Measurements from ENCODE around the gene NRXN3. TPM values are rescaled to one million over a fixed set of nuclear protein-coding genes. Genes with fewer than 3 reads are reported as not detected.

The NRXN3 gene
- total RNA-seq = 0.60 TPM

DNA sequence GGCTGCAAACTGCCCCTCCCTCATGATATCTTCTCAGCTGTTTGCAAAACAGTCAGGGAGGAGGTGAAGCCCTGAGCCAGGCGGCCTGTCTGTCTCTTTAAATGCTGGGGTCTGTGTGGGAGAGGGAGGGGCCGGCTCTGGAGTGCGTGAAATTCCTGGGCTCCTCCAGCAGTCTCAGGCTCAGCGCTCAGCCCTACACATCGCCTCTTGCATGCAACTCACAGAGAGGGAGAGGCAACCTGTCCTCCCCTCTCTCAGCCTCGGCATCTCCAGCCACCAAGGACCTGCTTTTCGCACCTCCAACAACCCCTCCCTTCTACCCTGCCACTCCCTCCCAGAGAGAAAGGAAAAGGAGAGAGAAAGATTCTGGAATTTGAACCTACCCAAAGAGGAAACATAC lies at the start of gene NRXN3:
Gene NRXN3, plus strand, starts transcription at position 171 of the 400 bp plus-strand sequence. CDS start 72,721 bp downstream, outside the sequence.
- ATAC-seq = no peak

DNA sequence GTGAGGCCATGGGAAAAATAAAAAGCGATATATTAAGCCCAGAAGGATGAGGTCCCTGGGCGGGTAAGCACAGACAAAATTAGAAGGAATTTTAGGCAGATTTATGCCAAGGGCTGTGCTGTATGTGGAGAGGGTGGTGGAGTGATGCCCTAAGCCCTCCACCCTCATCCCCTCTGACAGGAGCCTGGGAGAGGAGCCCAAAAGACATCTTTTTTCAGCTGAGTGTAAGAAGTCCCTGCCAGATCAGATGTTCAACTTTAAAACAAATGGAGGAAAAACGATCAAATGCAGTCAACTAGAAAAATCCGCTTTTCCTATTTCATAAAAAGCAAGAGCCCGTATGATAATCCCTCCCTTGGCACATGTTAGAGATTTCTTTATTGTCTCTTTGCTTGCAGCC lies 47.7 kb upstream of the NRXN3 start:
- ATAC-seq = no peak

DNA sequence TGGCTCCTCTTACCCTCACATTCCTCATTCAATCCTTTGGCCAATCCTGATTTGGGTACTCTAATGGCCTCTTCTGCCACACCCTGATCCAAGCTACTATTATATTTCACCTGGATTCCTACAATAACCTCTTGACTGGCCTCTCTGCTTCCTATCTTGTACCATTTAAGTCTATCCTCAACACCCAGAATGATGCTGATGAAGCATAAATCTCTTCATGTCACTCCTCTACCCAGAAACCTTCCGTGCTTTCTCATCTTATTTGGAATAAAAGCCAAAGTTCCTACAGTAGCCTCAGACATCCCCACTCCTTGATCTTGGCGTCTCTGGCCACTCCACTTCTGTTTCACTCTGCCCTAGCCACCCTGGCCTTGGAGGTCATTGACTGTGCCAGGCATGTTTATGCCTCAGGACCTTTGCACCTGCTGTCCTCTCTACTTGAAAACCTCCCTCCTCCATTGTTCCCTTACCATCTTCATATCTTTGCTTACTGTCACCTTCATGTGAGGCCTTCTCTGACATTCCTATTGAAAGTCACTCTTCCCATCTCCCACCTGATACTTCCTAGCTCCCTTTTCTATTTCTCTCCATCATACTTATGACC lies 46.4 kb upstream of the NRXN3 start:
- no peak for ATAC-seq

DNA sequence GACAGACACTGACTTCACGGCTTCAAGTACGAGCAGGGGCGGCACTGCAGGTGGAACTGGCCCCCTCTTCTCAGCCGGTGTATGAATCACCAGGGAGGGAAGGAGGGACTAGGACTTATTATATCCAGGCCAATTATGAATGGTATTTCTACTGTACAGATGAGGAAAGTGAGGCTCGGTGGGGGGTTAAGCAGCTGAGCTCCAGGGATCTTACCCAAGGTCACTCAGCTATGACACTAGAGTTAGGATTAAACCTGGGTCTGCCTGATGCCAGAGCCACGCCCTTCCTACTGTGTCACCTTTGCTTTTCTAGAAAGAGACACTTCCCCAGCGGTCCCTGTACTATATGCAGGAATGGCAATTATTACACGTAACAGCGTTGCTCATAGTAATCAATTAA lies 42.2 kb upstream of the NRXN3 start:
- no peak for ATAC-seq

DNA sequence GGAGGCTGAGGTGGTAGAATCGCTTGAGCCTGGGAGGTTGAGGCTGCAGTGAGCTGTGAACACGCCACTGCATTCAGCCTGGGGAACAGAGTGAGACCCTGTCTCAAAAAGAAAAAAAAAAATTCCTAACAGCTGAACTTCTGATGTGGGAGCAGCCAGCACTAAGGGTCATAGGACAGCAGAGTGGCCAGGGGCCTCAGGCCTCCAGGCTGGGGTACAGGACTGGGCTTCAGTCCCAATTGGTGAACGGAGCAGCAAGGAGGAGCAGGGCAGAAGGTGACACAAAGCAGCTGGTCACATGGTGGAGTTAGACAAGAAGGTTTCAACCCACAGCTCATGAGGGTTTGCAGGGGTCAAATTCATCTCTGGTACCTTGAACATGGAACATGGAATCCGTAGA lies 40.8 kb upstream of the NRXN3 start:
- no peak for ATAC-seq

DNA sequence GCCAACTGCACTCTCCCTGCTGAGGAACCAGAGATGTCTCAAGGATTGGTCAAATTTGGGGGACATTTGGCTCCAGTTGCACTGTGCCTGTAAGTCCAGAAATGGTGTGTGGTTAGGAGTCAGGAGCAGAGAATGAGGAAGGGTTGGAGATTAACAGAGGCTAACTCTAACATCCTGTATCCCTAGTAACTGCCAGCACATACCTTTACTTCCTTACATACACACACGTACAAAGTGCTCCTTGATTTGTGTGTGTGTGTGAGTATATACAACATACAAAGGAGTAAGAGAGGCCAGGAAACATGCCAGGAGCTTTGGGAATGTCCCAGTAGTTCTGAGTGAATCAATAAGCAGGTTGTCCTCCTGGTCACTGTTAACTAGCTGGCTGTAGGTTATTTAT lies 39.8 kb upstream of the NRXN3 start:
- ATAC-seq = no peak

DNA sequence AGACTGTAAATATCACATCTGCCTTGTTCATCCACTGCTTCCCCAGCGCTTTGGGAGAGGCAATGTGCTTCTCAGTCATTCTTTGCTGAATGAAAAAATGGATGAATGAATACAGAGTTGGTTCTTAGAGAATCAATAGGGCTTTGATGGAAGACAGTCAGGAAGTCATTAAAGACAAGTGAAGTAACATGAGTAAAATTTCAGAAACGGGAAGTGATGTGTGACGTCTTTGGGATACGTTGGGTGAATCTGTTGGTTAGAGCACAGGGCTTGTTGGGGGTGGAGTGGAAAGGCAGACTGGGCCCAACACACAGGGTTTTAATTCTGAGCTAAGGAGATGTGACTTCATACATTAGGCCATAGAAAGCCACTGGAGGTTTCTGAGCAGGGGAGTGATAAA lies 39.0 kb upstream of the NRXN3 start:
- ATAC-seq = no peak

DNA sequence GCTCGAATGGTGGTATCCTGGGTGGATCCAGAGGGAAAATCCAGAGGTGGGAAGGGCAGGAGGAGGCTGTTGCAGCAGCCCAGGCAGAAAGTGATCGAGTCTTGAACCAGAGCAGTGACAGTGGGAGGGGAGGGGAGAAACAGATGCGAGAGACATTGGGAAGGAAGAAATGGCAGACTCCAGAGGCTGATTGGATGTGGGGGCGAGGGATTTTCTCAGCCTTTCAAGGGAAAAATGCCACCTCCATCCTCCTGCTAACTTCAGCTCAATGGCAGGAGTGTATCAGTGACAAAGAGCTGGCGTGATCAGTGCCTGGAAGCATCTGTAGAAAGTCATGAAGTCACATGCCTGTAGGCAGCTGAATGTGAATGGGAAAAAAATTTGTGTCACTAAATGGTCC lies 38.6 kb upstream of the NRXN3 start:
- ATAC-seq = no peak

DNA sequence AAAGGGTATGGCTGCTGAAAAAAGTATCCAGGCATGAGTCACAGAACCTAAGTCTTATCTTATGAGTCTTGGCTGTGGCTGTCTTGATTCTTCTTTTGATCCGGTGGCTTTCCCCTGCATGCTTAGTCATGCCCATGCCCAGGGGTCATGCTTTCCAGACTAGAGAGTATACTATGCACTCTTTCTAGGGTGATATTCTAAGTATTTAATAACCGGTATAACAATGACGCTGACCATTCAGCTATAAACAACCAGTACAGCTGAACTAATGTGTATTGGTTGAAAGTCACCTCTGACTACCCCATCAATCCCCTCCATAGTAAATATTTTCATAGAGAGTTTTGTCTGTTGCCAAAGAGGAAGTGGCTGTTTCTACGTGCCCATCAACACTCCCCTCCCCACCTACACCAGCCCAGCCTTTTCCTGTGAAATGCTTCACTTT lies 34.7 kb upstream of the NRXN3 start:
- no peak for ATAC-seq

DNA sequence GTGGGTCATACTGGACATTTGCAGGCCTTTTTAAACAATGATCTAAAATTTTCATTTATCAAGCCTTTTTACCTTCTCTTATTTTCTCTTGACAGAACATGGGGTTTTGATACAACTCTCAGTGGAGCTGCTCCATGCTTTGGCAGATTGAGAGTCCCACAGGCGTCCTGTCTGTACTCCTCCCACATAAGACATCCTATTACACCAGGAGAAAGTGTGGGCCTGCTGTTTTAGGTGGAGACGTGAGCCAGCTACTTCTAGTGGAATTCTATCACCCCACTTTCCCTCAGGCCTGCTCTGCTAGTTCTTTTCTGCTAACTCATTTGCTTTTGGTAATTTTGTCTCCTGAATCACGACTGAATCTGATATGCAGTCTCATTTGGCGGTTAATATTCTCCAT lies 33.5 kb upstream of the NRXN3 start:
- no peak for ATAC-seq

DNA sequence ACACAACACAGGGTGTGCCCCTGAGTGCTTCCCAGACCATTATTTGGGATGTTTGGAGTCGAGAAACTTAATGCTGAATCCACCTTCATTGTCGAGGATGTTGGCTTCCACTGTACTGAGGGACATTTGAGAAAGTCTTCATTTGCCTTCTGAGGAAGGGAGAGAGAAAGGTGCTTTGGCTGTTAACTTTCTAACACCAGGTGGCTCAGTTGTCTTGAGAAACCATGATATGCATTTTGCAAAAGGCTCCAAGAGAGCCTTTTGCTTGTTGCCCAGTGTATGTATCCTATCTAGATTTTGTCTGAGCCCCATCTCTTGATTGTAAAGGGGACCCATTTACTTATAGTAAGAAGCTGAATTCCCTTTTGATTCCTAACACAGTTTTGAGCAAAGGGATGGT lies 28.6 kb upstream of the NRXN3 start:
- no peak for ATAC-seq

DNA sequence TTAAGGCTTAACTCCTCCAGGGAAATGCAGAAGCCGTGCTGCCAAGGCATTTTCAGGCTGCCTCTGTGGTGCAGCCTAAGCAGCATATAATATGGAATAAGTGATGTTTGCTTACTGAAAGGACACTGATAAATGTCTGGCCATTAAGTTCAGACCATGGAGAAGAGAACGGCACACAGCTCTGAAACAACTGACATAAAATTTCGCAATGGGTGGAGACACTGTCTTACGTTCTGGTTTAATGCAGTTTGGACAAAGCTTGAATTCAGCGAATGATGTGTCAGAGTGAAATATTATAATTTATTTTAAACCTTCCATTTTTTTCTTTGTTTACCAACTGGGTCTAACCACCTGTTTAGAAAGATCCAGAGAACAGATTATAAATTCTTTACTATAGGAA lies 27.2 kb upstream of the NRXN3 start:
- no peak for ATAC-seq

DNA sequence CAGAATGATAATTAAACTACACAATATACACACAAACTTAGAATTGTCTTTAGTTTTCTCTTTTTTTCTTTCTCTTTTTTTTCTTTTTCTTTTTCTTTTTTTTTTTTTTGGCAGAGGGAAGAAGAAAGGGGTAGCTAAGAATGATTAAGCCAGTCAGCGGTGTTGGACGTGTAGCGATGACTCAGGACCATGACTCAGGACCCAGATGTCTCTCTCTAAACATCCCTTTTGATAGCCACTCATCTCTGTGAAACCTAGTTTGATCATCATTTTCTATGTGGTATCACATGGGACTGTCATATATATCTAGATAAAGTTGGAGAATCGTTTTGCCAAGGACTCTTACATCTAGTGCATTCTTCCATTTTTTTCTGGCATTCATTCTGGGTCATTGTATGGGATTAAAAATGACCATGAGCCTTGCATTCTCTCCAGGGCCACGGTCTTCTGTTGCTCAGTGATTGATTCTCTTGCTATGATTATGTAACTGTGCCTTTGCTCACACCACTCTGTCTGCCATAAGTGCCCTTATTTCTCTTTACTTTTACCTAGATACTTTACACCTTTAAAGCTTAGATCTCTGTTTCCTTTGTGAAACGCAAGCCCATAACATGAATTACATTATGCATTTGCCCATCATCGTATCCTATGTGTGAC lies 26.6 kb upstream of the NRXN3 start:
- ATAC-seq = no peak

DNA sequence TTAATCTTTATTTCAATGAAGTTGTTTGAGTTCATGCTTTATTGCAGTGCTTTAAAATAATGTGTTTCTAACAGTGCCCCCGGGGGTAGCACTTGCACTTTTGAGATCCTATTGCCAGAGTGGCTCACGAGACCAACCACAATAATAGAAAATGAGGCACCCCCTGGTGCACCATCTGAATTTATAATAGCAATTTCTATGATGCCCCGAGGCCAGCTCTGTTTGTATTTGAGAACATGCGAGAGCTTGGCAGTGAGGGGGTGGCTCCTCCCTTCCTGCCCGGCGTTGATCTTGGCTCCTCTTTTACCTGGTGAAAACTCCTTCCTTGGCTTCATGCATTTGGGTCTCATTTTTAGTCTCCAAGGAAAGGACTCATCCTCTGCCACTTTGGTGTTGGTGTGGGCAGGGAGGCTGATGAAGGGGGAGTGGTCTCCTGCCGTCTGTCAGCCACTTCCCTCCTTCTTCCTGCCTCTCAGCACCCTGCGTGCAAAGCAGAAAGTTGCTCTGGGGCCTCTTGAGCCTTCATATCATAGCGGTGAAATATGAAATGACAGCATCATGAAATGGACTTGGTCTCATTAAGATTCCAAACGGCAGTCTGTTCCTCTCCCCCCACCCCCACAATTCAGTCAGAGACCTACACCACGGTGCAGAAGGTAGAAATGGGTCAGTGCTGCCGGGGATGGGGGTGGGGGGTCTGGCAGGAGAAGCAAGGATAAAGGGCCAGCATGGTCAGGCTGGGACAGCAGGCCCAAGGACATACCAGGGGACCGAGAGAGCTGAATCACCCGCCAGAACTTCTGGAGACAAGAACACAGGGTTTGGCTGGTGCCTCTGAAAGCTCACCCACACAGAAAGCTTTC lies 17.7 kb upstream of the NRXN3 start:
- ATAC-seq = no peak

DNA sequence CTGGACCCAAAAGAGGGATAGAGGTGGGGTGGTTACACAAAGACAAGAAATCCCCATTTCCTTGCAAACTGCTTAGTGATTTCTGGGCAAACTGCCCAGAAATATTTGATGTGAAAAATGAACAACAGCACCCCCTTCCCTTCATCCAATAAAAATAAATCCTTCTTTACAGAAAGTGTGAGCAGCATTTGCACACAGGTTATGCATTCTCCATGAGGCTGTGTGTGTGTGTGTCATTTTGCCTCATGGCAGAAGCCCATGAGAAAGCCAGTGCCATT lies 17.2 kb upstream of the NRXN3 start:
- no peak for ATAC-seq

DNA sequence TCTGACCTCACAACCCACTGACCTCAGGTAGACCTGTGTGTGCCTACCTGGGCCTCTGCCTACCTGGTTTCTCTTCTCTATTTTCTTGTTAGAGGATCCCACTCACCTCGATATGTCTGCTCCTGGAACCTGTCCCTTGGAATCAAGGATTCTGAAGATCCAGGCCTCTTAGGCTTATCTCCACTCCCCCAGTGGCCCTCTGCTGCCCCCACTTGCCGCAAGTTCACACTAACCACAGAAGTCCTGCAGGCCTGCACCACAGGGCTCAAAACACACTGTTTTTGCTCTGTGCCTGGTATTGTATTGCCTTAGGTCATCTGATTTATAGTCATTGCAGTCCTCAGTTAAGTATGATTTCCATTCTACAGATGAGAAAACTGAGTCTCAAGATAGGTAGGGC lies 15.3 kb upstream of the NRXN3 start:
- no peak for ATAC-seq

DNA sequence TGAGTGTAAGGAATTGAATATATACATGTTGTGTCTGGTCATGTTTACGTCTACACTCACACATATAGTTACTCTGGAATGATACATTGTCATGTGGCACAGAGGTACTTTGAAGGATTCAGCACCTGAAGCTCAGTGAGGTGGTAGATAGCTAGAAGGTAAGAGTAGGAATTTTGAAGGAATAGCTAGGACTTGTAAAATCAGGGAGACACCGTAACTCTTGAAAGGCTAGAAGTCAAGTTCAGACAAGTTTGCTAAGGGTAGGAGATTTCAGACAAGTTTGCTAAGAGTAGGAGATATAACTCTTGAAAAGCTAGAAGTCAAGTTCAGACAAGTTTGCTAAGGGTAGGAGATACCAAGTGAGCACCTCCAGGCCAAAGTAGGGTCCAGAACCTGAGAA lies 14.0 kb upstream of the NRXN3 start:
- no peak for ATAC-seq

DNA sequence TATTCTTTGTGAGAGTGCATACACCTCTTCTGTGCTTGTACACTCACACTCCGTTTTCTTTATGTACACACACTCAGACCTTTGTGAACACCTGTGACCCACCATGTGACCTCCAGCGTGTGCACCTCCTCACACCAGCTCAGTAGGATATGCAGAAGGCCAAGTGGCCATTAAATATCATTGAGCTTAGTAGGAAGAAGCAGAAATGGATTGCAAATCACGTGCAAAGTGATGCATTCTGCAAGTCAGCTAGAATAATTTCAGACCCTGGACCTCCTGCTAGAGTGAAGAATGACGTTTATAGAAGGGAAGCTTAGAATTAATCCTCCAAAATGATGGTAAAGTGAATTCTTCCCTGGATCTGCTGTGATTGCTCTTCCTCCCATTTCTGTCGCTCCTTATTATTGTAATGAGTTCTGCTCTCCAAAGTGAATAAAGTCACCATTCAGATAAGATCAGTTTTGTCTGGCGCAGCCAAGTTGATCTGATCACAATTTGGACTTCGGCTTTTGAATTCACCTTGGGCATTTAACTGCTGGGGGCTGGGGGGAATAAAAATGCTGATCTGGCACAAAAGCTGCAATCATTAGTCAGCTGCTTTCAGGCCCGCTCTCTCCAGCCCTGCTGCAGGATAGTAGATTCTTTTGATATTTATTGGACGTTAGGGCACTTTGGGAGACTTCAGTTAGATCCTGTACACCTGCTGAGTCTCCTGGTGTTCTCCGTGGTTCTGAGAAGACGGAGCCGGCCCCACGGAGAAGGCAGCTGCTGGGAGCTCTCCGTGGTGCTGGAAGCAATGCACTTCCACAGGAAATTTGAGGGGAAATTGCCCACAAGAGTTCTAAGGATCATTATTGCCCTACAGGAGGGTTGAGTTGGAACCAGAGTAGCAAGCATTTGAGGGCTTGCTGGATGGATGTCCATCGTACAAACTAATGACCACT lies 12.4 kb upstream of the NRXN3 start:
- ATAC-seq = no peak

DNA sequence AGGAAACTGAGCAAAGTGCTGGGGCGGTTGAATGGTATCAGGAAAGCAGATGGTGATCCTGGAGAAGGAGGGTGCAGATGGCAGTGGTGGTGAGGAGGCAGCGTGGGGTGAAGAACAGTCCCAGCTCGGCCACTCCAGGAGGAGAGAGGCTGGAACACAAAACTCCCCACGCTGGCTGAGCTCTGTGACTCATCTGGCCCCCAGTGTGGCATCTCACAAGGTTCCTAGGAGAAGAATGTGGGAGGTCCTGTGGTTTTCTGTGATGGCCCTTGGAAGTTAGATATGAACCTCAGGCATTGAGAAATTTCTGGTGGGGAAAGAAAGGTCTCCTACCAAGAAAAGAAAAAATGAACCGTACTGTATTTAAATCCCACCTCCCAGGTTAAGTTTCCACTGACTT lies 8.0 kb upstream of the NRXN3 start:
- no peak for ATAC-seq

DNA sequence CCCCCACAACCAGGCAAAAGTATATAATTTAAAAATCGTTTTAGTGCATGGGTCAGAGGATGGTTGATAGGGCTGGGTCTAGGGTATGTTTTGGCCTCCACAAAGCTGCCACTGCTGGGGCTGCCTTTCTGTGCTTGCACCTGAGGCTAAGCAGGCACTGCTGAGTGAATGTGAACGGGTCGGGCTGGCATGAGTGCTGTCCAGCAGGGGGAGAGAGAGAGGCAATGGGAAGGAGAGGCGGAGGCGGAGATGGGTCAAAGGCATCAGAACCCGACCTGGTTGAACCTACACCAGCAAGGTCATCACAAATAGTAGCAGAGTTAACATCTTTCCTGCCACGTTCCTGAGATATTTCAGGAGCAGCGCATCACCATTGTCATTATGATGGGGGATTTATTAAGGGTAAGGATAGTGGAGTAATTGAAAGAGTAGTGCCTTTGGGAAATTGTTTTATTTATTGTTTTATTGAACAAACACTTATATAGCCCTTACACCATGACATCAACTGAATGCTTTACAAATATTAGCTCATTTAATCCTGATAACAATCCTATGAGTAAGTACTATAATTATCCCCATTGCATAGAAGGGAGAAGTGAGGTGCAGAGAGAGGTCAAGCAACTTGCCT lies 5.8 kb upstream of the NRXN3 start:
- no peak for ATAC-seq

DNA sequence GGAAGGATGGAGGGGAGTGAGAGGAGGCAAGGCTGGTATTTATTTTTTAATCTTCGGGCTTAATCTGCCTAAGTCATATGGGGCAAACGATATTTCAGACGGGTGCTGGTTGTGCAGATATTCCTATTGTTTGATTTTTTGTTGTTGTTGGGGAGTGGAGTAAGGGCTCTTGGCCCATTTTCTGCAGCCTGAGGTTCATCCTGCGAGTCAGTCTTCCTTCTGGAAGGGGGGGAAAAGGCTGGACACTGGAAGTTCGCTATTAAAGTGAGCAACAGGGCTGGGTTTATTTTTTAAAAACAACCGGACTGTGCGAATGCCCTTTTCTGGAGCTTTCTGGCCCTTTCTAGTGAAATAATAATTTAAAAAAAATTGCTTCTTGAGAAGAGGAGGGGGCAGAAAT lies 2.3 kb downstream of the NRXN3 start:
- no peak for ATAC-seq

DNA sequence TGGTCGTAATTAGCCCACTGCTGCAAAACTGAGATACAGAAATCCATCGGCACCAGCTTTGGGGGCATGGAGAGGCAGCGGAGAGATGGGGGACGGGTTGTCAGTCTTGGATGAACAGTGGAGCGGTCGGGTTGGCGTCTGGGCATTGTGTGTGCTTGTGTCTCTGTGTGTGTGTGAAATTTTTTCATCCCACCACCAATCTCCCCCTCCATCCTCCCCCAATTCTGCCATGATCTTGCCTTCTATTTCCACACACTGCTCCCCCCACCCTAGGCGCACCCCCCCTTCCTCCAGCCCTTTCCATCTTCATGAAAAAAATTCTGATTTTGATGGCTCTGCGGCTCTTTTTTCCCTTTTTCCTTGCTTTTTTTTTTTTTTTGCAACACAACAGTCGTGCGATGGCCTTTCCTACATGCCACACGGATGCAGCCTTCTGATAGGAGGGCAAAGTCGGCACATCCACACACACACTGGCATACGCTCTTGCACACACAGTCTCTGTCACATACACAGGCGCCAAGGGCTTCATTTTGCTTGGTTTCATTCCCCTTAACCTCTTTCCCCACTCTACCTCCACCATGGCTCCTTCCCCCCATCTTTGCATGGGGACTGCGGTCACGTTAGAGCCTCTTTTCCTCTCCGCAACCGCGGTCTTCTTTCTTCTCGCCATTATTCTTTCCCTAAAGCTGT lies 3.3 kb downstream of the NRXN3 start:
- no peak for ATAC-seq
